Cardiac muscle cell (in vitro differentiated cells and primary cell): Measurements from ENCODE around the gene CCSER2. TPM values are rescaled to one million over a fixed set of nuclear protein-coding genes. Genes with fewer than 3 reads are reported as not detected.

ENCODE experiments used
- DNase-seq, 2 donors: peaks; one replicate each; pipeline versions ENCODE4 v3.0.0 to v3.0.0-alpha.2; 2010 to 2017; ENCODE audit warnings: low read depth in 1 of 2, low spot score in 1 of 2
- H3K27ac ChIP-seq: fragments of 200-600 bp; sonication (generic); 2 replicates; pipeline ENCODE4 v1.5.1; 2016
- H3K27me3 ChIP-seq: fragments of 200-600 bp; sonication (generic); 2 replicates; pipeline ENCODE4 v1.6.0; 2016; ENCODE audit warnings: control low read depth
- H3K36me3 ChIP-seq: fragments of 200-600 bp; sonication (generic); 2 replicates; pipeline ENCODE4 v1.5.1; 2016; ENCODE audit warnings: control low read depth
- H3K4me1 ChIP-seq: fragments of 200-600 bp; sonication (generic); 2 replicates; pipeline ENCODE4 v1.8.1; 2017; ENCODE audit warnings: low read depth, mild to moderate bottlenecking, mixed run types
- H3K4me3 ChIP-seq: fragments of 200-600 bp; sonication (generic); 2 replicates; pipeline ENCODE4 v1.5.1; 2016; ENCODE audit warnings: mild to moderate bottlenecking
- H3K9me3 ChIP-seq: fragments of 200-600 bp; sonication (generic); 2 replicates; pipeline ENCODE4 v1.5.1; 2017; ENCODE audit warnings: low read depth, mild to moderate bottlenecking, control low read depth
- polyA plus RNA-seq: library from polyadenylated mRNA; unstranded; fragments of >200 nt; fragmentation: Nextera tagmentation; extraction: Ambion mirVana; gene quantifications from 2 replicates; pipeline ENCODE4 v1.2.1, GENCODE V29; 2016
- total RNA-seq: library from RNA; depleted of rRNA; stranded (reverse); fragments of >200 nt; gene quantifications from 2 replicates; pipeline ENCODE4 v1.2.3, GENCODE V29; 2016
- TF ChIP-seq, protein P1 (sequence below): IDR thresholded peaks from 2 replicates; pipeline ENCODE4 v1.5.1; 2012; ENCODE audit warnings: low read depth, mild to moderate bottlenecking, low read length

CCSER2 gene
- total and polyA plus RNA-seq, 2 experiments from 2014 or later, result 22.5 to 32.9 TPM

DNA sequence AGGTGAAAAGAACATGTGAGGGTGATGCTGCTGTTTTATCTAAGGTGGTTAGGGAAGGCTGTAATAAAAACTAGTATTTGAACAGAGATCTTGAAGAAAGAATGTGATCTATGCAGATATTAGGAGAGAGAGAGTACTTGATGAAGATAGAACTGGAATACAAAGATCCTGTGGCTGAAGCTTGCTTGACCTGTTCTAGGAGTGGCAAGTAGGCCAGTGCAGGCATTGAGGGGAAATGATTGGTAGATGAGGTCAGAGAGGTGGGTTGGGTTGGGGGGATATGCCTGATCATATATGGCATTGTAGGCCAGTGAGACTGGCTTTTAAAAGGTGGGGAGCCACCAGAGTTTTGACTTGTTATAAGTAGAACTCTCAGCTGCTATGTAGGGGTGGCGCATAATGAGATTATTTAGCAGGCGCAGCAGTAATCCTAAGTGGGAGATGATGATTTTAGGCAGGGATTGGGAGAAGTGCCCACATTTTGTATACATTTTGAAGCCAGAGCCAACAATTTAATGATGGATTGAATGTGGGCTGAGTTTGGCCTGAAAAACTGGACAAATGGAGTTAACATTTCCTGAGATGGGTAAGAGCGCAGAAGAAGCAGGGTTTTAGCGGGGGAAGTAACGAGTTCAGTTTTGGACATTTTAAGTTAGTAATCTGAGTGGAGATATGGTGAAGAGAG lies 8.2 kb downstream of the CCSER2 start:
- H3K36me3 ChIP-seq, result no peaks in the 10 kb centered on the region
- H3K4me3 ChIP-seq, result no peak overlapping the region
- H3K27me3 ChIP-seq, result no peaks in the 10 kb centered on the region
- H3K27ac ChIP-seq, result peak overlapping the region; percentile 19
- H3K9me3 ChIP-seq, result no peaks in the 10 kb centered on the region
- peaks cover 4% of the 10 kb centered on the region for H3K4me1 ChIP-seq
- DNase-seq, result no peak
- TF ChIP-seq, protein P1, sequence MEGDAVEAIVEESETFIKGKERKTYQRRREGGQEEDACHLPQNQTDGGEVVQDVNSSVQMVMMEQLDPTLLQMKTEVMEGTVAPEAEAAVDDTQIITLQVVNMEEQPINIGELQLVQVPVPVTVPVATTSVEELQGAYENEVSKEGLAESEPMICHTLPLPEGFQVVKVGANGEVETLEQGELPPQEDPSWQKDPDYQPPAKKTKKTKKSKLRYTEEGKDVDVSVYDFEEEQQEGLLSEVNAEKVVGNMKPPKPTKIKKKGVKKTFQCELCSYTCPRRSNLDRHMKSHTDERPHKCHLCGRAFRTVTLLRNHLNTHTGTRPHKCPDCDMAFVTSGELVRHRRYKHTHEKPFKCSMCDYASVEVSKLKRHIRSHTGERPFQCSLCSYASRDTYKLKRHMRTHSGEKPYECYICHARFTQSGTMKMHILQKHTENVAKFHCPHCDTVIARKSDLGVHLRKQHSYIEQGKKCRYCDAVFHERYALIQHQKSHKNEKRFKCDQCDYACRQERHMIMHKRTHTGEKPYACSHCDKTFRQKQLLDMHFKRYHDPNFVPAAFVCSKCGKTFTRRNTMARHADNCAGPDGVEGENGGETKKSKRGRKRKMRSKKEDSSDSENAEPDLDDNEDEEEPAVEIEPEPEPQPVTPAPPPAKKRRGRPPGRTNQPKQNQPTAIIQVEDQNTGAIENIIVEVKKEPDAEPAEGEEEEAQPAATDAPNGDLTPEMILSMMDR, result no peak

DNA sequence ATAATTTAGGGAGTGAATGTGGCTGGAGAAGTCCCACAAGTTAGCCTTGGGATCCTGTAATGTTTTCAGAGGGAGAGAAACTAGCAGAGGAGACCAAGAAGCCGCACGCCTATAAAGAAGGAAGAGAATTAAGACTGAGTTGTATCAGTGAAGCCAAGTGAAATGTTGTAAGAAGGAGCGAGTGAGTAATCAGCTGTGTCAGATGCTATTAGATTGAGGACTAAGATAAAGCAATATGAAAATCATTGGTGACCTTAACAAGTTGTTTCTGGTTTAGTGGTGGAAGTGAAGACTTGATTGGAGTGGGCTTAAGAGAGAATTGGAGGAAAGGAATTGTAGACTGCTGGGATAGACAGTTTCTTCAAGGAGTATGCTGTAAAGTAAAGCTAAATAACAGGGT lies 8.8 kb downstream of the CCSER2 start:
- peak in 1 of 2 donors; percentile 17 for DNase-seq
- Histone ChIP-seq H3K27ac (no peak overlapping the region), H3K4me1 (peaks cover 4% of the 10 kb centered on the region), H3K27me3 (no peaks in the 10 kb centered on the region), H3K9me3 (no peaks in the 10 kb centered on the region), H3K4me3 (no peak overlapping the region), H3K36me3 (no peaks in the 10 kb centered on the region)
- TF ChIP-seq, protein P1, result no peak

DNA sequence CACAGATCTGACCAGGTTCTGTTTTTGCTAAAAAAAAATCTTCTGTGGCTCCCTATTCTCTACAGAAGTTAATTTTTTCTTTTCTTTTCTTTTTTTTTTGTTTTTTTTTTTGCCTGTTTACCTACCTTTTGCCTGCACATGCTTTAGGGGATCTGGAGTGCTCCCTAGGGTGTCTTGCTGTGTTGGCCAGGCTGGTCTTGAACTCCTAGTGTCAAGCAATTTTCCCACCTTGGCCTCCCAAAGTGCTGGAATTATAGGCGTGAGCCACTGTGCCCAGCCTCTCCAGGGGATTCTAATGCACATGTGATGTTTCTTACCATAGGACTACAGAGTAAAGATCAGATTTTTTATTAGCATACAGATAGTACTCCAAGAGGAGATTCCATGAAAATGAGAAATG lies 10.6 kb downstream of the CCSER2 start:
- H3K4me1 ChIP-seq, result peaks cover 4% of the 10 kb centered on the region
- TF ChIP-seq, protein P1, result no peak
- H3K27ac ChIP-seq, result no peak overlapping the region
- no peaks in the 10 kb centered on the region for H3K27me3 ChIP-seq
- no peaks in the 10 kb centered on the region for H3K9me3 ChIP-seq
- H3K4me3 ChIP-seq, result no peak overlapping the region
- H3K36me3 ChIP-seq, result no peaks in the 10 kb centered on the region
- no peak for DNase-seq

GRCh38 chr10:84340187-84340586 lies 11.8 kb downstream of the CCSER2 start:
- Histone ChIP-seq H3K9me3 (no peaks in the 10 kb centered on the region), H3K36me3 (no peaks in the 10 kb centered on the region), H3K4me3 (no peak overlapping the region), H3K27me3 (no peaks in the 10 kb centered on the region), H3K4me1 (peaks cover 4% of the 10 kb centered on the region), H3K27ac (no peak overlapping the region)
- DNase-seq, result no peak
- TF ChIP-seq, protein P1, result no peak

DNA sequence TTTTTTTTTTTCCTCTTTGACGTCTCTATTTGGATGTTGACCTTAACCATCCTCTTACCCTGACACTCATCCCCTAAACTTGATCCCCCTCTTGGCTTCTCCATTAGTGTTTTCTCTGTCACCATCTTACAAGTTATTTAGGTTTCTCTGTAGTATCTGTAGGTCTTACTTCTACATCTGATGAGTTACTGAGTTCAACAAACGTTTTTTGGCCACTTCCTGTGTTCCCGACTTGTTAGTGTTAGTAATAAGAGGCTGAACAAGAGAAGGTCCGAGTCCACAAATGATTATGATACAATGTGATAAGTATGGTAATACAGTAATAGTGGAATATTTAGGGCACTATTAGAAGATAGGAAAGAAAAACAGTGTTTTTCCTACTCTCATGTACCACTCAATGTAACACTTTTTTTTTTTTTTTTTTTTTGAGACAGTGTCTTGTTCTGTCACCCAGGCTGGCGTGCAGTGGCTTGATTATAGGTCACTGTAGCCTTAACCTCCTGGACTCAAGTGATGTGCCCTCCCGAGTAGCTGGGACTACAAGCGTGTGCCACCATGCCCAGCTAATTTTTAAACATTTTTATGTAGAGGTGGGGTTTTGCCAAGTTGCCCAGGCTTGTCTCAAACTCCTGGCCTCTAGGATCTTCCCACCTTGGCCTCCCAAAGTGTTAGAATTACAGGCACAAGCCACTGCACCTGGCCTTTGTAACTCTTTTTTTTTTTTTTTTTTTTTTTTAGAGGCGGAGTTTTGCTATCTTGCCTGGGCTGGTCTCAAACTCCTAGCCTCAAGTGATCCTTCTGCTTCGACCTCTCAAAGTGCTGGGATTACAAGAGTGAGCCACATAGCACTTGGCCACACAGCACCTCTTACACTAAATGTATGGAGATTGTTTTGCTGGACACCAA lies 12.5 kb downstream of the CCSER2 start:
- TF ChIP-seq, protein P1, result no peak
- no peak overlapping the region for H3K4me3 ChIP-seq
- no peak overlapping the region for H3K27ac ChIP-seq
- DNase-seq, result no peak
- H3K9me3 ChIP-seq, result no peaks in the 10 kb centered on the region
- H3K4me1 ChIP-seq, result peaks cover 4% of the 10 kb centered on the region
- H3K27me3 ChIP-seq, result no peaks in the 10 kb centered on the region
- H3K36me3 ChIP-seq, result no peaks in the 10 kb centered on the region
